GM12875 (cell line): ENCODE measurements around the gene MEIOB.

Experiments
- H3K4me3 ChIP-seq: one replicate; pipeline ENCODE4 v1.5.1; 2011; ENCODE audit warnings: low read depth, low read length, control low read depth
- TF ChIP-seq, protein P1 (sequence below): IDR thresholded peaks from 2 replicates; pipeline ENCODE4 v1.5.1; 2011; ENCODE audit warnings: low read depth, mild to moderate bottlenecking, control low read depth, inconsistent platforms, low read length, moderate library complexity, borderline replicate concordance; ENCODE audit not compliant: insufficient read depth

Gene MEIOB

DNA sequence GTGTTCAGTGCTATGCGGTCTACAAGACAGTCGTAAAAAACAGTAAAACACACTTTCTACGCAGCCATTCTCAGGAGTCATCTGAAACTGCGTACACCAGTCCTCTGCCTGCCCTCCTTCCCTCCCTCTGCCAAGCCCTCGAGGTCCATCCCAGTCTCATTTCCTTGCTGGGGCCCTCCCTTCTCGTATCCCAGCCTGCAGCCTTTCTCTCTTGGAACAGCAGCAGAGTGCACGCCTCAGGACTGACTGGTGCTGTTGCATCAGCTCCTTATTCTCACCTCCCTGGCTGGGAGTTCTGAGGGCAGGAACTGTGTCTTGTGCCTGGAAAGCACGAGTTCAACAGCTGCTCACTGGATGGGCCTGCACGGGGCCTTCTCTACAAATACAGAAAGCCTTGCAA, 32.4 kb downstream of the MEIOB start:
- TF ChIP-seq, protein P1, sequence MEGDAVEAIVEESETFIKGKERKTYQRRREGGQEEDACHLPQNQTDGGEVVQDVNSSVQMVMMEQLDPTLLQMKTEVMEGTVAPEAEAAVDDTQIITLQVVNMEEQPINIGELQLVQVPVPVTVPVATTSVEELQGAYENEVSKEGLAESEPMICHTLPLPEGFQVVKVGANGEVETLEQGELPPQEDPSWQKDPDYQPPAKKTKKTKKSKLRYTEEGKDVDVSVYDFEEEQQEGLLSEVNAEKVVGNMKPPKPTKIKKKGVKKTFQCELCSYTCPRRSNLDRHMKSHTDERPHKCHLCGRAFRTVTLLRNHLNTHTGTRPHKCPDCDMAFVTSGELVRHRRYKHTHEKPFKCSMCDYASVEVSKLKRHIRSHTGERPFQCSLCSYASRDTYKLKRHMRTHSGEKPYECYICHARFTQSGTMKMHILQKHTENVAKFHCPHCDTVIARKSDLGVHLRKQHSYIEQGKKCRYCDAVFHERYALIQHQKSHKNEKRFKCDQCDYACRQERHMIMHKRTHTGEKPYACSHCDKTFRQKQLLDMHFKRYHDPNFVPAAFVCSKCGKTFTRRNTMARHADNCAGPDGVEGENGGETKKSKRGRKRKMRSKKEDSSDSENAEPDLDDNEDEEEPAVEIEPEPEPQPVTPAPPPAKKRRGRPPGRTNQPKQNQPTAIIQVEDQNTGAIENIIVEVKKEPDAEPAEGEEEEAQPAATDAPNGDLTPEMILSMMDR: no peak
- H3K4me3 ChIP-seq: no peak overlapping the region

DNA sequence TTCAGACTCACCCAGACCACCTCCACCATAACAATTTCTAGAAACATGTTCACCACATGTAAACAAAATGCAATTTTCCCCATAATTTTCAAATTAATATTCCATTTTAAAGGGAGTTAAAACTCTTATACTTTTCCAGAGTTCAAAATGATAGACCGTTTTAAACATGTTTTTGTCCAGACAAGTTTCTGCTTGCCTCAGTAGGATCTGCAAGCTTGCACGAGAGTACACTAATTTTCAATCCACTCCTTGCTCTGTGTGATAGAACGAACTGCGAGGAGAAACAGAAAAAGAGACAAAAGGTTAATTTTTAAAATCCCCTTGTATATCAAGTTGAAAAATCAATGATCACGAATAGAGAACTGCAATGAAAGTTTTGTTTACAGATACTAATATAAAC, 37.9 kb downstream of the MEIOB start:
- no peak overlapping the region for H3K4me3 ChIP-seq
- TF ChIP-seq, protein P1: no peak

DNA sequence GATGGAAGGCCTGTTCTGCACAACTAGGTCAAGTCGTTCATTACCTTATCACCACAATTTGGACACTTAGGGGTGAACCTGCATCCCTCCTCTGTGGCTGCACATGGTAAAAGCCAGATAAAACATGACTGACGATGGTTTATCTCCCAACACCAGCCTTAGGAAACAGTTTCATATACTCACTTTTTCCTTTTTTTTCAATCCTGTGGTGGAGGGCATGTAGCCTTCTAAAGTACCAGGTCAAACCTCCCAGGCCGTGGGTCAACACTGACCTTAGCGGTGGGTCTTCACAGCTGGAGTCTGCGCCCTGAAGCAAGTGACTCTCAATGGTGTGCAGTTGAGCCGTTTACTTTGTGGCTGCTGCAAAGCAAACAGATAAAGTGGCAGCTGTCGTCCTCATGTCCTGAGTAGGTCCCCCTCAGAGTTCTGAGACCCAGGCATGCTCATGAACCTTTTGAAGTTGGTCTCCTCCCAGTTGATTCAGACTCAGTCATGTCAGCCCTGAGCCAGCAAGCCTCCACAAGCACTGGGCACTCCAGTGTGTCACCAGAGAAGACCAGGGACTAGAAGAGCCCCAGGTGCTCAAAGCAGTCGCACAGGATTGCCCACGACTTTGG, 39.0 kb downstream of the MEIOB start:
- H3K4me3 ChIP-seq: no peak overlapping the region
- TF ChIP-seq, protein P1: no peak

DNA sequence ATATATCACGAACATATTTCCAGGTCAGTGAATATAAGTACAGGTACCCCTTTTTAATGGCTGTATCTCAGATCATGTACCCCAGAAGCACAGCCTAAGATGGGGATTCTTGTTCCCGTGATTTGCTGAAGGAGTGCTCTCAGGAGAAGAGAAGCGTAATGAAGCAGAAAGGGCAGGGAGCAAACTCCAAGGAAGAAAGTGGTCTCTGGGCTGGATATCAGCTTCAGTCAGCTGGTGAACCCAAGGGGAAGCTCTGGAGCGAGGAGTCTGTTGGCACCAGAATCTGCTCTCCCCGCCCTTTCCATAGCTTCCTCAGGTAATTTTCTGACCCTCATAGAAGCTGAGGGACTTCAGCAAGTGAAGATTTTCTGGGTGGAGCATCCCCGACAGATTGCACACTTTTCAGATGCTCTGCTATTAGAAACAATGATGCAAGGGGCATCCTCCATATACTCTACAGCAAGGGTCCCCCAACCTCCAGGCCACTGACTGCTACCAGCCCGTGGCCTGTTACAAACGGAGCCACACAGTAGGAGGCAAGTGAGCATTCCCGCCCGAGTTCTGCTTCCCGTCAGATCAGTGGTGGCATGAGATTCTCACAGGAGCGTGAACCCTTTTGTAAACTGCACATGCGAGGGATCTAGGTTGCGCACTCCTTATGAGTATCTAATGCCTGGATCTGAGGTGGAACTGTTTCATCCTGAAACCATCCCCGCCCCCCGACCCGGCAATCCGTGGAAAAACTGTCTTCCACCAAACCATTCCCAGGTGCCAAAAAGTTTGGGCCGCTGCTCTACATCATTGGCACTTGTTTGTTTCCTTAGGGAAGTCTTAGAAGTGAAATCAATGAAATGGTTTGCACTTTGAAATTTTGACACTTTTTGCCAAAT, 40.5 kb downstream of the MEIOB start:
- H3K4me3 ChIP-seq: no peak overlapping the region

DNA sequence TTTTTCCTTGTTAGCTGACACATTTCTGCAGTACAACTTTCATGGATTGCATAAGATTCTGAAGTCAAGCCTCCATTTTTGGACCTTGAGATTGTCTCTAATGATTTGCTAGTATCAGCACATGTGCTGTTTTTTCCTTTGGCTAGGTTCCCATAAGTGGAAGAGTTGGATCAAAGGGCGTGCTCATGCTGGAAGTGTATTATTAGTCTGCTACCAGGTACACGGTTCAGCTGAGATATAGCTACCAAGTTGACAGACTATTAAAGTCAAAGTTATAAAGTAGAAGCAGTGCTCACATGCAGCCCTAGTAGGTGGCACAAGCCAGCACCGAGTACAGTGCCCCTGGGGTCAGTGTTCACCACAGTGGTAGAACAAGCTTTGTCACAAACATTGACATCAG, 41.8 kb downstream of the MEIOB start:
- H3K4me3 ChIP-seq: no peak overlapping the region
- TF ChIP-seq, protein P1: no peak

More for the DNA sequence above, 40.5 kb downstream of the MEIOB start:
- TF ChIP-seq, protein P1: no peak

DNA sequence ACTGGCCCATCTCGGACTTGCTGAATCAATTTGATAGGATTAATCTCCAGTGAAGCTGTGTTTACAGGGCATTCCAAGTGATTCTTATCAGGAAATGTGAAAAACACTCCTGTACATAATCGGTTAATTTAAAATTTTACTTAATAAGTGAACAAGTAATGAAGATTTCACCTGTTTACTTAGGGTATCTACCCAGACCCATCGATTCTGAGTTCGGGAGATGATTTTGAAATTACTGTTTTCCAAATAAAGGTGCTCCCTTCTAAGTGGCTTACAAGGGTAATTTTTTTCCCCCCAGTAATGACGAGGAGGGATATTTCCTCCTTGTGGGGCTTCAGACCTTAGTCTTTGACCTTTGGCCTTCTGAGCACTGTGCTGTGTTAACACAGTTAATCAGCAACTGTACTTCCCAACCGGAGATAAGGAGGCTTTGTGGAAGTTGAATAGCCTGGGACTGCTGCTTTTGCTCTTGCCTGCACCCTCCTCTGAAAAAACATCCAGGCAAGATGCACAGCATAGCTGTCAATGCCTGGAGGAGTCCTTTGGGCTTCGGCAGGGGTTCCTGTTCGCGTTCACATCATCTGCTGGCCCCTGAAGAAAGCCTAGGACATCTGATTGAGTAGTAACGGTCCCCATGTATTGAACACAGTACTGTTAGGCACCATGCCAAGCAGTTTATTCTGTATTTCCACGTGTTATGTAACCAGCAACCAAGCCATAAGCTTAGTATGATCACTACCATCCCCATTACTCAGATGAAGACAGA, 43.1 kb downstream of the MEIOB start:
- no peak overlapping the region for H3K4me3 ChIP-seq
- TF ChIP-seq, protein P1: no peak
